ENCODE data around the gene TRNAU1AP. TPM values are rescaled to one million over a fixed set of nuclear protein-coding genes. Genes with fewer than 3 reads are reported as not detected.

TRNAU1AP gene
- total and polyA plus RNA-seq, 2 of the 13 experiments (the other 11 are each of a cell fraction or from before 2014, with no cell fraction given) = 29.0 to 42.9 TPM

- Histone ChIP-seq H3K4me1 (ENCODE audit: insufficient read depth, low read length) (peaks cover 17% of the 10 kb centered on the region; the same call in 1 of the 2 replicates), H2AFZ (ENCODE audit: low read length) (no peak overlapping the region), H3K36me3 (replicated peaks in 1 of 2; ENCODE audit: control insufficient read depth in 1 of 2, insufficient read depth in 2 of 2, low read length in 2 of 2) (no peaks in the 10 kb centered on the region), H3K4me3 (replicated peaks in 1 of 3; ENCODE audit: insufficient read depth in 1 of 3, low read depth in 2 of 3, low read length in 3 of 3) (no peak overlapping the region), H3K9ac (ENCODE audit: insufficient read depth, low read depth, low read length) (no peak overlapping the region), H4K20me1 (ENCODE audit: insufficient read depth, low read length) (no peaks in the 10 kb centered on the region), H3K4me2 (ENCODE audit: low read depth, low read length) (peak overlapping the region; percentile 72), H3K79me2 (ENCODE audit: insufficient read depth, low read length) (no peaks in the 10 kb centered on the region), H3K9me3 (ENCODE audit: low read length) (no peaks in the 10 kb centered on the region), H3K27ac (ENCODE audit: extremely low read length, insufficient read depth, low read length) (no peak overlapping the region), H3K27me3 (ENCODE audit: control insufficient read depth in 1 of 2, insufficient read depth in 2 of 2, low read length in 2 of 2) (no peaks in the 10 kb centered on the region)
- ChIA-PET POLR2A (interaction anchor here (1.1 kb wide), 2 partner anchors 36 to 37 kb away, joined by 3 read pairs; no protein-coding TSS in a partner anchor), CTCF (ENCODE audit: low intra/inter-chr PET ratio, low total read pairs) (no interaction called here)
- ATAC-seq (no peak), DNase-seq (ENCODE audit: low spot score) (no peak), FAIRE-seq (no peak)
- WGBS (ENCODE audit: low lambda C conversion rate) = 62% methylated on average over 4 of the region's 4 CpGs
- in situ Hi-C loops (cut with HindIII; ENCODE audit: extremely low pct_ligation_motif_present, low pct_unique_long_range_greater_than_20kb) (no loop called here), intact Hi-C loops (cut with micrococcal nuclease; ENCODE audit: unreplicated experiment) (no loop called here)
- BruUV-seq (replicated peaks) = no TSS peak
- no peak for TF ChIP-seq GPN1 (CRISPR knock-in tag; IDR thresholded peaks at IDR 0.05; ENCODE audit: borderline replicate concordance)
- no peak for TF ChIP-seq JUNB (CRISPR knock-in tag; IDR thresholded peaks at IDR 0.05; ENCODE audit: borderline replicate concordance)
- no peak for TF ChIP-seq DNMT3B (CRISPR knock-in tag; conservative IDR thresholded peaks at IDR 0.05)
- TF ChIP-seq, protein P1, sequence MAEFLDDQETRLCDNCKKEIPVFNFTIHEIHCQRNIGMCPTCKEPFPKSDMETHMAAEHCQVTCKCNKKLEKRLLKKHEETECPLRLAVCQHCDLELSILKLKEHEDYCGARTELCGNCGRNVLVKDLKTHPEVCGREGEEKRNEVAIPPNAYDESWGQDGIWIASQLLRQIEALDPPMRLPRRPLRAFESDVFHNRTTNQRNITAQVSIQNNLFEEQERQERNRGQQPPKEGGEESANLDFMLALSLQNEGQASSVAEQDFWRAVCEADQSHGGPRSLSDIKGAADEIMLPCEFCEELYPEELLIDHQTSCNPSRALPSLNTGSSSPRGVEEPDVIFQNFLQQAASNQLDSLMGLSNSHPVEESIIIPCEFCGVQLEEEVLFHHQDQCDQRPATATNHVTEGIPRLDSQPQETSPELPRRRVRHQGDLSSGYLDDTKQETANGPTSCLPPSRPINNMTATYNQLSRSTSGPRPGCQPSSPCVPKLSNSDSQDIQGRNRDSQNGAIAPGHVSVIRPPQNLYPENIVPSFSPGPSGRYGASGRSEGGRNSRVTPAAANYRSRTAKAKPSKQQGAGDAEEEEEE (CRISPR knock-in tag; IDR thresholded peaks at IDR 0.05; ENCODE audit: borderline replicate concordance) = no peak
- TF ChIP-seq ZIK1 (CRISPR knock-in tag; IDR thresholded peaks at IDR 0.05; ENCODE audit: borderline replicate concordance, low read depth) = no peak
- no peak for TF ChIP-seq ARNT (IDR thresholded peaks at IDR 0.05)
- TF ChIP-seq ELK4 (CRISPR knock-in tag; IDR thresholded peaks at IDR 0.05; ENCODE audit: borderline replicate concordance) = no peak
- no peak for TF ChIP-seq ZNF776 (CRISPR knock-in tag; IDR thresholded peaks at IDR 0.05)
- TF ChIP-seq IKZF4 (CRISPR knock-in tag; IDR thresholded peaks at IDR 0.05; ENCODE audit: borderline replicate concordance, low read depth, not compliant biosample characterization) = no peak
- TF ChIP-seq, protein P2, sequence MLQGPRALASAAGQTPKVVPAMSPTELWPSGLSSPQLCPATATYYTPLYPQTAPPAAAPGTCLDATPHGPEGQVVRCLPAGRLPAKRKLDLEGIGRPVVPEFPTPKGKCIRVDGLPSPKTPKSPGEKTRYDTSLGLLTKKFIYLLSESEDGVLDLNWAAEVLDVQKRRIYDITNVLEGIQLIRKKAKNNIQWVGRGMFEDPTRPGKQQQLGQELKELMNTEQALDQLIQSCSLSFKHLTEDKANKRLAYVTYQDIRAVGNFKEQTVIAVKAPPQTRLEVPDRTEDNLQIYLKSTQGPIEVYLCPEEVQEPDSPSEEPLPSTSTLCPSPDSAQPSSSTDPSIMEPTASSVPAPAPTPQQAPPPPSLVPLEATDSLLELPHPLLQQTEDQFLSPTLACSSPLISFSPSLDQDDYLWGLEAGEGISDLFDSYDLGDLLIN (CRISPR knock-in tag; IDR thresholded peaks at IDR 0.05; ENCODE audit: borderline replicate concordance) = no peak
- no peak for TF ChIP-seq NFYC (CRISPR knock-in tag; IDR thresholded peaks at IDR 0.05)
- no peak for TF ChIP-seq E2F5 (CRISPR knock-in tag; conservative IDR thresholded peaks at IDR 0.05)
- TF ChIP-seq, protein P3, sequence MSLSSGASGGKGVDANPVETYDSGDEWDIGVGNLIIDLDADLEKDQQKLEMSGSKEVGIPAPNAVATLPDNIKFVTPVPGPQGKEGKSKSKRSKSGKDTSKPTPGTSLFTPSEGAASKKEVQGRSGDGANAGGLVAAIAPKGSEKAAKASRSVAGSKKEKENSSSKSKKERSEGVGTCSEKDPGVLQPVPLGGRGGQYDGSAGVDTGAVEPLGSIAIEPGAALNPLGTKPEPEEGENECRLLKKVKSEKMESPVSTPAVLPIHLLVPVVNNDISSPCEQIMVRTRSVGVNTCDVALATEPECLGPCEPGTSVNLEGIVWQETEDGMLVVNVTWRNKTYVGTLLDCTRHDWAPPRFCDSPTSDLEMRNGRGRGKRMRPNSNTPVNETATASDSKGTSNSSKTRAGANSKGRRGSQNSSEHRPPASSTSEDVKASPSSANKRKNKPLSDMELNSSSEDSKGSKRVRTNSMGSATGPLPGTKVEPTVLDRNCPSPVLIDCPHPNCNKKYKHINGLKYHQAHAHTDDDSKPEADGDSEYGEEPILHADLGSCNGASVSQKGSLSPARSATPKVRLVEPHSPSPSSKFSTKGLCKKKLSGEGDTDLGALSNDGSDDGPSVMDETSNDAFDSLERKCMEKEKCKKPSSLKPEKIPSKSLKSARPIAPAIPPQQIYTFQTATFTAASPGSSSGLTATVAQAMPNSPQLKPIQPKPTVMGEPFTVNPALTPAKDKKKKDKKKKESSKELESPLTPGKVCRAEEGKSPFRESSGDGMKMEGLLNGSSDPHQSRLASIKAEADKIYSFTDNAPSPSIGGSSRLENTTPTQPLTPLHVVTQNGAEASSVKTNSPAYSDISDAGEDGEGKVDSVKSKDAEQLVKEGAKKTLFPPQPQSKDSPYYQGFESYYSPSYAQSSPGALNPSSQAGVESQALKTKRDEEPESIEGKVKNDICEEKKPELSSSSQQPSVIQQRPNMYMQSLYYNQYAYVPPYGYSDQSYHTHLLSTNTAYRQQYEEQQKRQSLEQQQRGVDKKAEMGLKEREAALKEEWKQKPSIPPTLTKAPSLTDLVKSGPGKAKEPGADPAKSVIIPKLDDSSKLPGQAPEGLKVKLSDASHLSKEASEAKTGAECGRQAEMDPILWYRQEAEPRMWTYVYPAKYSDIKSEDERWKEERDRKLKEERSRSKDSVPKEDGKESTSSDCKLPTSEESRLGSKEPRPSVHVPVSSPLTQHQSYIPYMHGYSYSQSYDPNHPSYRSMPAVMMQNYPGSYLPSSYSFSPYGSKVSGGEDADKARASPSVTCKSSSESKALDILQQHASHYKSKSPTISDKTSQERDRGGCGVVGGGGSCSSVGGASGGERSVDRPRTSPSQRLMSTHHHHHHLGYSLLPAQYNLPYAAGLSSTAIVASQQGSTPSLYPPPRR (CRISPR knock-in tag; IDR thresholded peaks at IDR 0.05; ENCODE audit: borderline replicate concordance) = no peak
Observed at GRCh38 chr1:28545246-28545628, 7.6 kb upstream of the TRNAU1AP start.
